ENCODE results near the gene C2orf76. TPM values are rescaled to one million over a fixed set of nuclear protein-coding genes. Genes with fewer than 3 reads are reported as not detected.

Gene C2orf76
- total RNA-seq, 2 experiments from 2014 or later, result 6.2 to 9.9 TPM

- Mint-ChIP-seq H3K4me3 (no peak overlapping the region), H3K27ac (no peak overlapping the region), H3K9me3 (ENCODE audit: low read depth) (no peaks in the 10 kb centered on the region), H3K4me1 (no peaks in the 10 kb centered on the region), H3K36me3 (no peaks in the 10 kb centered on the region), H3K27me3 (no peaks in the 10 kb centered on the region)
- CTCF ChIA-PET, result no interaction called here
- DNase-seq (no peak), ATAC-seq (no peak)
These were observed 110.7 kb downstream of the C2orf76 start for GRCh38 chr2:119255760-119256581.

GRCh38 chr2:119254601-119255080 is 112.0 kb downstream of the C2orf76 start:
- no peak overlapping the region for H3K4me3 Mint-ChIP-seq
- no peaks in the 10 kb centered on the region for H3K9me3 Mint-ChIP-seq (ENCODE audit: low read depth)
- no peaks in the 10 kb centered on the region for H3K36me3 Mint-ChIP-seq
- H3K27me3 Mint-ChIP-seq, result no peaks in the 10 kb centered on the region
- no peak overlapping the region for H3K27ac Mint-ChIP-seq
- no peak for ATAC-seq
- no peak for DNase-seq
- CTCF ChIA-PET, result interaction anchor here (0.9 kb wide), 1 partner anchor 10 kb away, joined by 3 read pairs; no protein-coding TSS in a partner anchor
- no peaks in the 10 kb centered on the region for H3K4me1 Mint-ChIP-seq

- DNase-seq, result no peak
- CTCF ChIA-PET, result interaction anchor here (0.9 kb wide), 1 partner anchor 11 kb away, joined by 3 read pairs; no protein-coding TSS in a partner anchor
- no peaks in the 10 kb centered on the region for H3K4me1 Mint-ChIP-seq
These were observed 112.7 kb downstream of the C2orf76 start for GRCh38 chr2:119253760-119254600.

GRCh38 chr2:119253114-119253702 is 113.4 kb downstream of the C2orf76 start:
- H3K9me3 Mint-ChIP-seq (ENCODE audit: low read depth), result no peaks in the 10 kb centered on the region
- H3K36me3 Mint-ChIP-seq, result no peaks in the 10 kb centered on the region
- no peak for ATAC-seq
- H3K27ac Mint-ChIP-seq, result no peak overlapping the region
- H3K4me1 Mint-ChIP-seq, result no peaks in the 10 kb centered on the region
- CTCF ChIA-PET, result no interaction called here
- no peaks in the 10 kb centered on the region for H3K27me3 Mint-ChIP-seq
- no peak for DNase-seq
- no peak overlapping the region for H3K4me3 Mint-ChIP-seq

More at GRCh38 chr2:119253760-119254600, 112.7 kb downstream of the C2orf76 start:
- H3K36me3 Mint-ChIP-seq, result no peaks in the 10 kb centered on the region
- no peak overlapping the region for H3K27ac Mint-ChIP-seq
- no peaks in the 10 kb centered on the region for H3K27me3 Mint-ChIP-seq
- no peak for ATAC-seq
- no peaks in the 10 kb centered on the region for H3K9me3 Mint-ChIP-seq (ENCODE audit: low read depth)
- no peak overlapping the region for H3K4me3 Mint-ChIP-seq

Other genes starting within 250 kb of the C2orf76 start
- gene C1QL2, start 208.1 kb downstream of the C2orf76 start, total RNA-seq, result not detected
- gene STEAP3, start 143.0 kb downstream of the C2orf76 start, total RNA-seq, result under 1 TPM; 0.15 to 0.68 TPM
- gene DBI, start 143 bp upstream of the C2orf76 start, total RNA-seq, result 100 to 1,000 TPM; 151 to 179 TPM
- gene TMEM37, start 65.0 kb upstream of the C2orf76 start, total RNA-seq, result not detected
- not detected for gene SCTR, start 157.6 kb upstream of the C2orf76 start, total RNA-seq
- not detected for gene CFAP221, start 177.6 kb upstream of the C2orf76 start, total RNA-seq

Data from activated CD8-positive, alpha-beta memory T cell treated with anti-CD3 and anti-CD28 coated beads, Interleukin-2, amount 10 ng/mL, durations not matched to agents 7 days and 5 days (primary cell).